ENCODE measurements around the gene ZMIZ1. TPM values are rescaled to one million over a fixed set of nuclear protein-coding genes. Genes with fewer than 3 reads are reported as not detected.

ZMIZ1 gene
- total RNA-seq, 1 donor from 2014 or later: 46.2 TPM

DNA sequence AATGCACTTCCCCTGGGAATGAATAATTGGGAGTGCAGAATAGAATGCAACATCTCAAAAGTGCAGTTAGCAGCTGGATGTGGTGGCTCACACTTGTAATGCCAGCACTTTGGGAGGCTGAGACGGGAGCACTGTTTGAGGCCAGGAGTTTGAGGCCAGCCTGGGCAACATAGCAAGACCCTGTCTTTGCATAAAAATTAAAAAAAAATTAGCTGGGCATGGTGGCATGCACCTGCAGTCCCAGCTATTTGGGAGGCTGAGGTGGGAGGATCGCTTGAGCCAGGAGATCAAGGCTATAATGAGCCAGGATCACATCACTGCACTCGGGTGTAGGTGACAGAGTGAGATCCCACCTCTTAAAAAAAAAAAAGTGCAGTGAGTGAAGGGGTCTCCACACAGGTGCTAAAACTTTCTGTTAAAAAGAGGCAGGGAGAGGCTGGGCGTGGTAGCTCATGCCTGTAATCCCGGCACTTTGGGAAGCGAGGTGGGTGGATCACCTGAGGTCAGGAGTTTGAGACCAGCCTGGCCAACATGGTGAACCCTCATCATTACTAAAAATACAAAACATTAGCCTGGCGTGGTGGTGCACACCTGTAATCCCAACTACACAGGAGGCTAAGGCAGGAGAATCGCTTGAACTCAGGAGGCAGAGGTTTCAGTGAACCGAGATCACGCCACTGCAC, 13.5 kb upstream of the ZMIZ1 start:
- peak; percentile 24 for DNase-seq (ENCODE audit: low spot score)
- H3K27me3 Mint-ChIP-seq (ENCODE audit: low read depth): peaks cover 5% of the 10 kb centered on the region
- H3K4me1 Mint-ChIP-seq (ENCODE audit: low read depth): peaks cover 12% of the 10 kb centered on the region
- TF ChIP-seq, protein P1, sequence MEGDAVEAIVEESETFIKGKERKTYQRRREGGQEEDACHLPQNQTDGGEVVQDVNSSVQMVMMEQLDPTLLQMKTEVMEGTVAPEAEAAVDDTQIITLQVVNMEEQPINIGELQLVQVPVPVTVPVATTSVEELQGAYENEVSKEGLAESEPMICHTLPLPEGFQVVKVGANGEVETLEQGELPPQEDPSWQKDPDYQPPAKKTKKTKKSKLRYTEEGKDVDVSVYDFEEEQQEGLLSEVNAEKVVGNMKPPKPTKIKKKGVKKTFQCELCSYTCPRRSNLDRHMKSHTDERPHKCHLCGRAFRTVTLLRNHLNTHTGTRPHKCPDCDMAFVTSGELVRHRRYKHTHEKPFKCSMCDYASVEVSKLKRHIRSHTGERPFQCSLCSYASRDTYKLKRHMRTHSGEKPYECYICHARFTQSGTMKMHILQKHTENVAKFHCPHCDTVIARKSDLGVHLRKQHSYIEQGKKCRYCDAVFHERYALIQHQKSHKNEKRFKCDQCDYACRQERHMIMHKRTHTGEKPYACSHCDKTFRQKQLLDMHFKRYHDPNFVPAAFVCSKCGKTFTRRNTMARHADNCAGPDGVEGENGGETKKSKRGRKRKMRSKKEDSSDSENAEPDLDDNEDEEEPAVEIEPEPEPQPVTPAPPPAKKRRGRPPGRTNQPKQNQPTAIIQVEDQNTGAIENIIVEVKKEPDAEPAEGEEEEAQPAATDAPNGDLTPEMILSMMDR (IDR thresholded peaks at IDR 0.05): no peak
- no peaks in the 10 kb centered on the region for H3K36me3 Mint-ChIP-seq (ENCODE audit: low read depth)
- no peak overlapping the region for H3K27ac Mint-ChIP-seq (ENCODE audit: unreplicated experiment)
- no peak overlapping the region for H3K4me3 Mint-ChIP-seq (ENCODE audit: unreplicated experiment)
- no peaks in the 10 kb centered on the region for H3K9me3 Mint-ChIP-seq (ENCODE audit: low read depth)

DNA sequence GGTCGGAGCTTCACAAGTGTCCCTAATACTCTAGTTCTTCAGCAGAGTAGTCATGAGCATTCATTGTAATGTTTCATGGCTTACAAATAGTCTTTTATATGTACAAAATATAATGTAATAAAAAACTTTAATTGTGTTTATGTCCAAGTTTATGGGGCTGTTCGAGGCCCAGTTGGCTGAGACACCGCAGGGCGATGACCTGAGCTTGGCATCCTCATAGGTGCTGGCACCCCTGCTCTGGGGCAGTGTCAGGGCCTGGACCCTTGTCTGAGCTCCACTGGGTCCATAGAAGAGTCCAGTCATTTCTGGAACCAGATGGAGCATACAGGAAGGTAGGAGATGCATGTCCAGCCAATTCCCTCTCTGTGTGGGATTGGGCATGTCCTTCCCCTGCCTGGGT, 12.9 kb upstream of the ZMIZ1 start:
- Mint-ChIP-seq H3K4me1 (ENCODE audit: low read depth) (peaks cover 6% of the 10 kb centered on the region), H3K27ac (ENCODE audit: unreplicated experiment) (no peak overlapping the region), H3K4me3 (ENCODE audit: unreplicated experiment) (no peak overlapping the region), H3K9me3 (ENCODE audit: low read depth) (no peaks in the 10 kb centered on the region), H3K27me3 (ENCODE audit: low read depth) (peaks cover 5% of the 10 kb centered on the region), H3K36me3 (ENCODE audit: low read depth) (no peaks in the 10 kb centered on the region)
- DNase-seq (ENCODE audit: low spot score): peak; percentile 25
- TF ChIP-seq, protein P1 (IDR thresholded peaks at IDR 0.05): no peak

DNA sequence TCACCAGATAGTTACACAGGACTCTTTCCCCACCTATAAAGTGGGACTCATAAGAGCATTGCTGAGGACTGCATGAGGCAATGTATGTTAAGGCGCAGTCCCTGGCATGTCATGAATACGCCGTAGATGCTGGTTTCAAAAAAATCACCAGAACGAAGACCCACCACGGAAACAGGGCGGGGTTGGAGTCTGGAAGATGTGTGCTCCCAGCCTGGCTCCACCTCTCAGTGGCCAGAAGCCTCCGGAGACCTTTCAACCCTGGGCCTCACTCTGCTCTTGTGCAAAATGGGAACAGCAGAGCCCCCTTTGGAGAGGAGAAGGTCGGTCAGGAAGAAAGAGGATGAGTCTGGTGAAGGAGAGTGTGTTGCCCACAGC, 12.4 kb upstream of the ZMIZ1 start:
- H3K36me3 Mint-ChIP-seq (ENCODE audit: low read depth): no peaks in the 10 kb centered on the region
- TF ChIP-seq, protein P1 (IDR thresholded peaks at IDR 0.05): no peak
- no peak overlapping the region for H3K27ac Mint-ChIP-seq (ENCODE audit: unreplicated experiment)
- DNase-seq (ENCODE audit: low spot score): no peak
- peaks cover 9% of the 10 kb centered on the region for H3K27me3 Mint-ChIP-seq (ENCODE audit: low read depth)
- no peaks in the 10 kb centered on the region for H3K9me3 Mint-ChIP-seq (ENCODE audit: low read depth)
- H3K4me1 Mint-ChIP-seq (ENCODE audit: low read depth): peaks cover 1% of the 10 kb centered on the region
- no peak overlapping the region for H3K4me3 Mint-ChIP-seq (ENCODE audit: unreplicated experiment)

DNA sequence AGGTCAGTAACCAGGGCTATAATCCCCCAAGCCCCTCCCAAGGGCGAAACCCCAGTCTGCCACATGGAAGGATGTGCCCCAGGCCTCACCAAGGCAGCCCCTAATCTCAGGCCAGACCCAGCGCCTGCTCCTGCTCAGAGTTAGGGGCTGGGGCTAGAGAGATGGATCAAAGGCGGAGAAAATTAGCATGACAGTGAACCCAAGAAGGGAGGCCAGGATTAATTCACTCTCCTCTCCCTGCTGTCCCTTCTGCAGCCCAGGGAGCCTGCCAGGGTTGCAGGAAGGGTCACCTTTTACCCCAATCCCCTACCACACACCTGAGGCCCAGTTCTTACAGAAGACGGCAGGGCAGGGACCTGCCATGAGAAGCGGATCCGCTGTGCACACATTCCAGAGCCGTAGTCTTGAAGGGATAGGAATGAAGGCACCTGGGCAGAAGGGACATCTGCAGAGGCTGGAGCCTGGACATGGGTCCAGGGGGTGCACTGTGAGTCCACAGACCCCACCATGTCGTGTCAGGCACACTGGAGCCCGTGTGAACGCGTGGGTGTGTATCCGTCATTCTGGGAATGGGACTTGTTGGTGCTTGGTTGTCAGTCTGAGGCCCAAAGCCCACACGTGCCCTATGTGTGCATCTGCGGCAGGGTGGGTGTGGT, 11.9 kb upstream of the ZMIZ1 start:
- Mint-ChIP-seq H3K4me1 (ENCODE audit: low read depth) (no peaks in the 10 kb centered on the region), H3K4me3 (ENCODE audit: unreplicated experiment) (no peak overlapping the region), H3K27me3 (ENCODE audit: low read depth) (peaks cover 10% of the 10 kb centered on the region), H3K9me3 (ENCODE audit: low read depth) (no peaks in the 10 kb centered on the region), H3K27ac (ENCODE audit: unreplicated experiment) (no peak overlapping the region), H3K36me3 (ENCODE audit: low read depth) (no peaks in the 10 kb centered on the region)
- TF ChIP-seq, protein P1 (IDR thresholded peaks at IDR 0.05): no peak
- DNase-seq (ENCODE audit: low spot score): peak; percentile 74

DNA sequence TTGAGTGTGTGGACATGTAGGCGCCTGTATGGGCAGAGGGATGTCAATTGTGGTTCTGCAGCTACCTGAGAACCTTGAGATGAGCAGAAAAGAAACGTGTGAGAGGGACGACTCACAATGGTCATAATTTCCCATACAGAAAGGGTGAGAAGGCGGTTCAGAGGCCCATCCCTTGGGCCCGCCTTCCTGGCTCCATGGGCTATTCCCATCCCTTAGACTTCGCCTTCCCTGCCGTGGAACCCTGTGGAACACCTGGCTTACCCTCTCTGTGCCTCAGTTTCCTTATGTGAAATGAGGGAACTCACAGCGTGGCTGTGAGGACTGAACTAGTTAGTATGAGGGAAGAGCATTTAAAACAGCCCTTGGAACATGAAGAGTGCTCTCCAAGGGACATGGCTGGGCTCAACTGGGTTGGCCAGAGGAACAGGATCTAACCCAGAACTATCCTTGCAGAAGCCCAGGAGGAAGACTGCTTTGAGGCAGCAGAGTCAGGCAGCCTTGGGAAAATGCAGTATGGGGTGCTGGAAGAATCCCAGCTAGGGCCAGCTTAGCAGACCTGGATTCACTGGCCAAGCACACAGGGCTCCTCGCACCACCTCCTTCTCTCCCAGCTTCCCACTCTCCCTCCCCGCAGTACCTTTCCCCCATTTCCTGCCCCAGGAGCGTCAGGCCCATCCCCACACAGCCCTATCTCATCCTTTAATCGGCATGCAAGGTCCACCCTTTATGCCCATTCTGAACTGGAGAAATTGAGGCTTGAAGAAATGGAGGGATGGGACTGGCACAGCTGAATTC, 11.1 kb upstream of the ZMIZ1 start:
- no peak overlapping the region for H3K4me3 Mint-ChIP-seq (ENCODE audit: unreplicated experiment)
- H3K36me3 Mint-ChIP-seq (ENCODE audit: low read depth): no peaks in the 10 kb centered on the region

More for the DNA sequence above, 11.1 kb upstream of the ZMIZ1 start:
- TF ChIP-seq, protein P1 (IDR thresholded peaks at IDR 0.05): no peak
- Mint-ChIP-seq H3K27ac (ENCODE audit: unreplicated experiment) (no peak overlapping the region), H3K9me3 (ENCODE audit: low read depth) (no peaks in the 10 kb centered on the region), H3K4me1 (ENCODE audit: low read depth) (no peaks in the 10 kb centered on the region), H3K27me3 (ENCODE audit: low read depth) (peaks cover 10% of the 10 kb centered on the region)
- DNase-seq (ENCODE audit: low spot score): peak; percentile 42
